ENCODE results near the gene CPEB2.

DNA sequence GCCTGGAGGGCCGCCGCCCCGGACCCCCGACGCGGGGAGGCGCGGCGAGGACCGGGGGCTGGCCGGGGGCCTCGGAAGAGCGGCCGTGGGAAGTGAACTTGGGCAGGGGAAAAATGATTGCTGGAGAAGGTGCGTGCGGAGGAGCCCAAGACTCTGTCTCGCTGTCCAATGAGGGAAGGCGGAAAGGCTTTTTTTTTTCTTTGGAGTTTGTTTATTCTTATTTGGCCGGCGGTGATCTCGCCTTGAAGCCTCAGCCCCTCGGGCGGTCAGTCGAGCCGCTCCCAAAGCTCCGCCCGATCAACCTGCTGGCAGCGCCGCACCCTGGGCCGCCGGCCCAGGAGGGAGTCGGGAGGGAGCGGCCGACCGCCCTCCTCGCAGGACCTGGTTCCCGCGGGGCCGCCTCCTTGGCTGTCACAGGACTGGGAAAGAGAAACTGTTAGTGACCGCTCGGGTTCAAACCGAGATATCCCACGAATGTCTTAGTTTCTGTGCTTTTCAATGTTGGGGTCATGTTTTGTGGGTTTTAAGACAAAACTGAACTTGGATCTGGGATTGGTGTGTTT lies 2.5 kb downstream of the CPEB2 start:
- TF ChIP-seq CSDC2 (CRISPR knock-in tag; IDR thresholded peaks at IDR 0.05) (no peak), ARNTL (CRISPR knock-in tag; IDR thresholded peaks at IDR 0.05; ENCODE audit: borderline replicate concordance, low read depth) (no peak), RARB (CRISPR knock-in tag; IDR thresholded peaks at IDR 0.05) (no peak), ZC3H10 (CRISPR knock-in tag; IDR thresholded peaks at IDR 0.05) (no peak), ZFP3 (CRISPR knock-in tag; IDR thresholded peaks at IDR 0.05) (no peak), ZNF70 (CRISPR knock-in tag; IDR thresholded peaks at IDR 0.05) (no peak), POU6F1 (CRISPR knock-in tag; IDR thresholded peaks at IDR 0.05; ENCODE audit: borderline replicate concordance, low read depth) (no peak), BACH2 (CRISPR knock-in tag; IDR thresholded peaks at IDR 0.05; ENCODE audit: borderline replicate concordance) (no peak), ZFP30 (CRISPR knock-in tag; IDR thresholded peaks at IDR 0.05) (no peak), SNAI2 (CRISPR knock-in tag; IDR thresholded peaks at IDR 0.05) (no peak), GLIS3 (CRISPR knock-in tag; IDR thresholded peaks at IDR 0.05) (no peak), CSRNP3 (CRISPR knock-in tag; IDR thresholded peaks at IDR 0.05) (no peak)
- TF ChIP-seq, protein P1, sequence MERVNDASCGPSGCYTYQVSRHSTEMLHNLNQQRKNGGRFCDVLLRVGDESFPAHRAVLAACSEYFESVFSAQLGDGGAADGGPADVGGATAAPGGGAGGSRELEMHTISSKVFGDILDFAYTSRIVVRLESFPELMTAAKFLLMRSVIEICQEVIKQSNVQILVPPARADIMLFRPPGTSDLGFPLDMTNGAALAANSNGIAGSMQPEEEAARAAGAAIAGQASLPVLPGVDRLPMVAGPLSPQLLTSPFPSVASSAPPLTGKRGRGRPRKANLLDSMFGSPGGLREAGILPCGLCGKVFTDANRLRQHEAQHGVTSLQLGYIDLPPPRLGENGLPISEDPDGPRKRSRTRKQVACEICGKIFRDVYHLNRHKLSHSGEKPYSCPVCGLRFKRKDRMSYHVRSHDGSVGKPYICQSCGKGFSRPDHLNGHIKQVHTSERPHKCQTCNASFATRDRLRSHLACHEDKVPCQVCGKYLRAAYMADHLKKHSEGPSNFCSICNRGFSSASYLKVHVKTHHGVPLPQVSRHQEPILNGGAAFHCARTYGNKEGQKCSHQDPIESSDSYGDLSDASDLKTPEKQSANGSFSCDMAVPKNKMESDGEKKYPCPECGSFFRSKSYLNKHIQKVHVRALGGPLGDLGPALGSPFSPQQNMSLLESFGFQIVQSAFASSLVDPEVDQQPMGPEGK (CRISPR knock-in tag; IDR thresholded peaks at IDR 0.05; ENCODE audit: borderline replicate concordance) = no peak

Measured in SK-N-SH treated with all-trans-retinoic acid at 6 μM for 48 hours (cell line).